Activated CD8-positive, alpha-beta memory T cell treated with anti-CD3 and anti-CD28 coated beads for 48 hours (primary cell): Measurements from ENCODE around the gene FAM210A.

Experiments used
- DNase-seq, 3 experiments: peaks; one replicate each; pipeline ENCODE4 v3.0.0-alpha.2; 2020; ENCODE audit warnings: low read depth in 2 of 3, low spot score in 2 of 3

The FAM210A gene

GRCh38 chr18:13646633-13647032, 79.7 kb downstream of the FAM210A start:
- no peak for DNase-seq

- no peak for DNase-seq
These were observed 81.3 kb downstream of the FAM210A start for GRCh38 chr18:13645093-13645492.

- DNase-seq: no peak
These were observed 83.1 kb downstream of the FAM210A start for GRCh38 chr18:13643261-13643751.

- no peak for DNase-seq
These were observed 83.9 kb downstream of the FAM210A start for GRCh38 chr18:13642440-13642827.

GRCh38 chr18:13641551-13642439, 84.6 kb downstream of the FAM210A start:
- DNase-seq: no peak

- no peak for DNase-seq
These were observed 86.0 kb downstream of the FAM210A start for GRCh38 chr18:13640266-13640860.

- no peak for DNase-seq
These were observed 87.4 kb downstream of the FAM210A start for GRCh38 chr18:13638719-13639595.

- no peak for DNase-seq
These were observed 91.3 kb downstream of the FAM210A start for GRCh38 chr18:13635046-13635445.

- DNase-seq: no peak
These were observed 92.7 kb downstream of the FAM210A start for GRCh38 chr18:13633700-13634099.

GRCh38 chr18:13630716-13631268, 95.6 kb downstream of the FAM210A start:
- DNase-seq: no peak

GRCh38 chr18:13629841-13630715, 96.3 kb downstream of the FAM210A start:
- DNase-seq: no peak

GRCh38 chr18:13628211-13628610, 98.1 kb downstream of the FAM210A start:
- no peak for DNase-seq

GRCh38 chr18:13627639-13628038, 98.7 kb downstream of the FAM210A start:
- DNase-seq: no peak

- no peak for DNase-seq
These were observed 99.8 kb downstream of the FAM210A start for GRCh38 chr18:13626544-13626908.

- DNase-seq: no peak
These were observed 100.4 kb downstream of the FAM210A start for GRCh38 chr18:13625843-13626543.

- no peak for DNase-seq
These were observed 101.0 kb downstream of the FAM210A start for GRCh38 chr18:13625355-13625754.

- no peak for DNase-seq
These were observed 101.7 kb downstream of the FAM210A start for GRCh38 chr18:13624563-13625237.

- DNase-seq: no peak
These were observed 102.5 kb downstream of the FAM210A start for GRCh38 chr18:13623871-13624270.

GRCh38 chr18:13623348-13623747, 103.0 kb downstream of the FAM210A start:
- no peak for DNase-seq
